HepG2 (cell line): ENCODE results near the gene DGKG. TPM values are rescaled to one million over a fixed set of nuclear protein-coding genes. Genes with fewer than 3 reads are reported as not detected.

Experiments
- ATAC-seq: fragments of 200-7000 bp; cut with Tn5 transposase; 3 replicates; pipeline ENCODE4 v1.9.1; 2020; ENCODE audit warnings: mild to moderate bottlenecking, moderate library complexity
- BruUV-seq: library from RNA; stranded (reverse); fragments of 400-500 nt; replicated peaks from 2 replicates; lab custom pipeline; 2021; lab: Mats Ljungman, UMichigan
- CTCF ChIA-PET: fragments of 300-600 bp; formaldehyde crosslinking; extraction: SDS; loops from one replicate; lab custom pipeline; 2021; ENCODE audit warnings: low total read pairs, inconsistent platforms, low intra/inter-chr PET ratio; lab: Yijun Ruan, JAX
- POLR2A ChIA-PET: fragments of 350-600 bp; sonication (Branson Sonifier 250); formaldehyde crosslinking; loops from one replicate; lab custom pipeline; 2020; ENCODE audit warnings: antibody characterized with exemption, inconsistent platforms; lab: Yijun Ruan, JAX
- DNase-seq: peaks from one replicate; pipeline ENCODE4 v3.0.0-alpha.2; 2015; ENCODE audit warnings: low spot score
- FAIRE-seq: peaks from 3 replicates; lab custom pipeline; 2011; peaks lifted over from hg19 to GRCh38; lab: Jason Lieb, UNC
- H2AFZ ChIP-seq: one replicate; pipeline ENCODE4 v1.6.1; 2011; ENCODE audit warnings: low read length, inconsistent platforms
- H3K27ac ChIP-seq: fragments of 300-600 bp; 3 replicates; pipeline ENCODE4 v1.8.0; 2011; ENCODE audit warnings: mixed run types, mild to moderate bottlenecking, mixed read lengths, low read length, inconsistent platforms; ENCODE audit not compliant: insufficient read depth; ENCODE audit errors: extremely low read length
- H3K27me3 ChIP-seq, 2 experiments: fragments of 200-600 bp in 1 of 2; 2 replicates in 1 of 2; 3 replicates in 1 of 2; pipeline versions ENCODE4 v1.6.0 to v1.8.0; 2011; ENCODE audit warnings: low read length in 2 of 2, mild to moderate bottlenecking in 2 of 2, moderate library complexity in 2 of 2, inconsistent platforms in 1 of 2; ENCODE audit not compliant: insufficient read depth in 2 of 2, control insufficient read depth in 1 of 2
- H3K36me3 ChIP-seq, 2 experiments: fragments of 200-600 bp in 1 of 2; replicated peaks in 1 of 2; 2 replicates in 1 of 2; 3 replicates in 1 of 2; pipeline versions ENCODE4 v1.5.1 to v1.8.0; 2011; ENCODE audit warnings: low read length in 2 of 2, inconsistent platforms in 1 of 2; ENCODE audit not compliant: insufficient read depth in 2 of 2, control insufficient read depth in 1 of 2
- H3K4me1 ChIP-seq: 2 replicates; pipeline ENCODE4 v1.5.1; 2012; ENCODE audit warnings: low read length, inconsistent platforms; ENCODE audit not compliant: insufficient read depth
- H3K4me2 ChIP-seq: 2 replicates; pipeline ENCODE4 v1.6.0; 2011; ENCODE audit warnings: low read depth, low read length, inconsistent platforms
- H3K4me3 ChIP-seq, 3 experiments: fragments of 200-600 bp in 1 of 3; sonication (generic), shearing (Covaris generic) in 1 of 3; replicated peaks in 1 of 3; 2 replicates each; pipeline ENCODE4 v1.5.1; 2011 to 2016; ENCODE audit warnings: low read length in 3 of 3, inconsistent platforms in 2 of 3, low read depth in 2 of 3, mild to moderate bottlenecking in 2 of 3, control low read depth in 1 of 3, mixed read lengths in 1 of 3; ENCODE audit not compliant: insufficient read depth in 1 of 3
- H3K79me2 ChIP-seq: one replicate; pipeline ENCODE4 v1.6.1; 2011; ENCODE audit warnings: low read length, inconsistent platforms; ENCODE audit not compliant: insufficient read depth
- H3K9ac ChIP-seq: 2 replicates; pipeline ENCODE4 v1.6.0; 2011; ENCODE audit warnings: mild to moderate bottlenecking, low read depth, low read length, inconsistent platforms; ENCODE audit not compliant: insufficient read depth
- H3K9me3 ChIP-seq: 2 replicates; pipeline ENCODE4 v1.5.1; 2012; ENCODE audit warnings: mild to moderate bottlenecking, low read length
- H4K20me1 ChIP-seq: 2 replicates; pipeline ENCODE4 v1.6.0; 2011; ENCODE audit warnings: inconsistent platforms, mild to moderate bottlenecking, low read length, moderate library complexity; ENCODE audit not compliant: insufficient read depth
- PHF5A ChIP-seq: IDR thresholded peaks from one replicate; pipeline ENCODE4 v1.6.1; 2018; ENCODE audit warnings: low read depth, missing genetic modification reagents; ENCODE audit not compliant: unreplicated experiment
- ZNF276 ChIP-seq: sonication (generic); formaldehyde crosslinking; IDR thresholded peaks from 2 replicates; pipeline ENCODE4 v1.4.0; 2020; ENCODE audit warnings: mild to moderate bottlenecking, low read depth, missing genetic modification reagents
- ZNF704 ChIP-seq: sonication (generic); formaldehyde crosslinking; IDR thresholded peaks from 2 replicates; pipeline ENCODE4 v1.8.1; 2023; ENCODE audit warnings: mild to moderate bottlenecking, inconsistent platforms, moderate library complexity, missing genetic modification reagents, borderline replicate concordance
- ZSCAN25 ChIP-seq: sonication (generic); formaldehyde crosslinking; IDR thresholded peaks from 2 replicates; pipeline ENCODE4 v1.8.0; 2022; ENCODE audit warnings: mild to moderate bottlenecking, missing genetic modification reagents
- WGBS: methylation state at CpG from one replicate; pipeline ENCODE4 v1.1.6; 2017; ENCODE audit warnings: low lambda C conversion rate; 5-methylcytosine and 5-hydroxymethylcytosine counted together
- in situ Hi-C: cut with HindIII; loops from 2 replicates; pipeline ENCODE4 v1.10.0; 2017; ENCODE audit warnings: low pct_unique_long_range_greater_than_20kb; ENCODE audit not compliant: extremely low pct_ligation_motif_present
- intact Hi-C: fragments of 100-400 bp; cut with micrococcal nuclease; formaldehyde crosslinking; loops from one replicate; pipeline ENCODE4 v1.10.0; 2022; ENCODE audit not compliant: unreplicated experiment
- polyA plus RNA-seq, 8 experiments: library from polyadenylated mRNA; depleted of rRNA in 3 of 8; stranded (reverse) in 7 of 8; unstranded in 1 of 8; fragments of >200 nt; fragmentation: Illumina TruSeq in 4 of 8; extraction: Trizol in 4 of 8; gene quantifications; 2 replicates each; pipeline versions ENCODE4 v1.2.1 to v1.2.3, GENCODE V29; 2011 to 2016; ENCODE audit warnings: low read depth in 4 of 8, missing spikeins in 1 of 8, mixed read lengths in 1 of 8; ENCODE audit not compliant: insufficient read depth in 1 of 8
- total RNA-seq, 5 experiments: library from RNA; depleted of rRNA; stranded (reverse); fragments of >200 nt; fragmentation: Illumina TruSeq; extraction: Trizol; gene quantifications; 2 replicates each; pipeline ENCODE4 v1.2.3, GENCODE V29; 2016; ENCODE audit warnings: low read depth in 1 of 5
- TF ChIP-seq, protein P1 (sequence below): sonication (generic); formaldehyde crosslinking; IDR thresholded peaks from 2 replicates; pipeline ENCODE4 v1.5.1; 2020; ENCODE audit warnings: mild to moderate bottlenecking, missing genetic modification reagents

Gene DGKG
- total and polyA plus RNA-seq, 2 of the 13 experiments (the other 11 are each of a cell fraction or from before 2014, with no cell fraction given) = 3.8 to 6.2 TPM

DNA sequence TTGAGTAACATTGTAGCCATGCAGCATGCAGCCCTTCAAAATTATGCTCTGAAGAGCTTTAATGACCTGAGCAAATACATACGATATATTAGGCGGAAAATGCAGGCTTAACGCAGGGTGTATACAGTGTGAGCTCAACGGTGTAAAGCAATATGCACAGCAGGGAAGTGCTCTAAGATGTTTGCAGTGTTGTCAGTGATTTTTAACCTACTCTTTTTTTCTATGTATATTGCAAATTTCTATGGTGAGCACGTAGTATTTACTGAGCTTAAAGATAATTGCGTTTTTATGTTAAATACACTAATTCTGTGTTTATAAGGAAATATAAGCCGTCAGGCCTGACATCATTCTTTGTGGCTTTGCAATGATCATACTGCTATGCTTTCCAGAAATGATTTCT, 42.1 kb downstream of the DGKG start (continued):
- TF ChIP-seq ZNF276 (CRISPR knock-in tag) (no peak), ZNF704 (CRISPR knock-in tag) (no peak), PHF5A (CRISPR knock-in tag) (no peak)
- TF ChIP-seq, all 625 proteins: peak for 0

DNA sequence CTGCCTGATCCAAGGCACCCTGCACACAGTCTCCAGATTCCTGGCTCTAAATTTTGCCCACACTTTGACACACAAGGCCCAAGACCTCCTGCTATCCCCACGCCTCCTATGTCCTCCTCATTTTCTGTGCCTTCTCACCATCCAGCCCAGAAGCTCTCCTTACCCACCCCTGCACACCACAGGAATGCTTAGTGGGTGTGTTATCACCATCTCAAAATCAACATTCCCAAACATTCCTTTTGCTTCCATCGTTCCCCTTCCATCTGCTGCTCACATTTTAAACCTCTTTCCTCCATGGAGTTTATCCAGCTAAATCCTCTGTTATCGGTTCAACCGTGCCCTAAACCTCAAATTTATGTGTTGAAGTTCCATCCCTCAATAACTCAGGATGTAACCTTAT, 43.9 kb downstream of the DGKG start:
- H3K27ac ChIP-seq = no peak overlapping the region
- no peaks in the 10 kb centered on the region for H3K27me3 ChIP-seq
- ATAC-seq = no peak
- intact Hi-C loops (no loop called here), in situ Hi-C loops (no loop called here)
- ChIA-PET POLR2A (no interaction called here), CTCF (no interaction called here)
- peak; percentile 6 for DNase-seq
- no peak for FAIRE-seq
- BruUV-seq = no TSS peak
- H4K20me1 ChIP-seq = no peaks in the 10 kb centered on the region
- TF ChIP-seq ZSCAN25 = peak; percentile 69; the same call in 1 of the 2 replicates
- TF ChIP-seq, protein P1, sequence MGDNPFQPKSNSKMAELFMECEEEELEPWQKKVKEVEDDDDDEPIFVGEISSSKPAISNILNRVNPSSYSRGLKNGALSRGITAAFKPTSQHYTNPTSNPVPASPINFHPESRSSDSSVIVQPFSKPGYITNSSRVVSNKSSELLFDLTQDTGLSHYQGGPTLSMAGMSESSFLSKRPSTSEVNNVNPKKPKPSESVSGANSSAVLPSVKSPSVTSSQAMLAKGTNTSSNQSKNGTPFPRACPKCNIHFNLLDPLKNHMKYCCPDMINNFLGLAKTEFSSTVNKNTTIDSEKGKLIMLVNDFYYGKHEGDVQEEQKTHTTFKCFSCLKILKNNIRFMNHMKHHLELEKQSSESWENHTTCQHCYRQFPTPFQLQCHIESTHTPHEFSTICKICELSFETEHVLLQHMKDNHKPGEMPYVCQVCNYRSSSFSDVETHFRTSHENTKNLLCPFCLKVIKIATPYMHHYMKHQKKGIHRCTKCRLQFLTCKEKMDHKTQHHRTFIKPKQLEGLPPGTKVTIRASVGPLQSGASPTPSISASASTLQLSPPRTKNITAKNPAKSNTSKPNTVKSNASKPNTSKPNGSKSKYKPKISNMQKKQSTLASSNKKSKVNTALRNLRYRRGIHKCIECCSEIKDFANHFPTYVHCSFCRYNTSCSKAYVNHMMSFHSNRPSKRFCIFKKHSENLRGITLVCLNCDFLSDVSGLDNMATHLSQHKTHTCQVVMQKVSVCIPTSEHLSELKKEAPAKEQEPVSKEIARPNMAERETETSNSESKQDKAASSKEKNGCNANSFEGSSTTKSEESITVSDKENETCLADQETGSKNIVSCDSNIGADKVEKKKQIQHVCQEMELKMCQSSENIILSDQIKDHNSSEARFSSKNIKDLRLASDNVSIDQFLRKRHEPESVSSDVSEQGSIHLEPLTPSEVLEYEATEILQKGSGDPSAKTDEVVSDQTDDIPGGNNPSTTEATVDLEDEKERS = no peak
- H3K4me3 ChIP-seq = no peak overlapping the region
- WGBS = 56% methylated on average over 4 of the region's 4 CpGs
- no peaks in the 10 kb centered on the region for H3K79me2 ChIP-seq
- H3K4me1 ChIP-seq = peaks cover 35% of the 10 kb centered on the region
- H3K9ac ChIP-seq = no peak overlapping the region
- no peaks in the 10 kb centered on the region for H3K36me3 ChIP-seq
- no peaks in the 10 kb centered on the region for H3K9me3 ChIP-seq
- H3K4me2 ChIP-seq = no peak overlapping the region
- H2AFZ ChIP-seq = no peak overlapping the region
